Osteocyte (in vitro differentiated cells): ENCODE results near the gene ZBED1. TPM values are rescaled to one million over a fixed set of nuclear protein-coding genes. Genes with fewer than 3 reads are reported as not detected.

Experiments used
- DNase-seq: peaks from one replicate; pipeline ENCODE4 v3.0.0; 2021; ENCODE audit warnings: mixed read lengths; ENCODE audit not compliant: unreplicated experiment; ENCODE audit errors: extremely low spot score
- H3K27ac Mint-ChIP-seq: one replicate; pipeline ENCODE4 v1.8.0; 2021; ENCODE audit warnings: mild to moderate bottlenecking, mixed read lengths; ENCODE audit not compliant: unreplicated experiment
- H3K27me3 Mint-ChIP-seq: one replicate; pipeline ENCODE4 v1.8.0; 2021; ENCODE audit warnings: mixed read lengths; ENCODE audit not compliant: unreplicated experiment
- H3K36me3 Mint-ChIP-seq: one replicate; pipeline ENCODE4 v1.8.0; 2021; ENCODE audit warnings: mixed read lengths; ENCODE audit not compliant: unreplicated experiment
- H3K4me1 Mint-ChIP-seq: one replicate; pipeline ENCODE4 v1.8.0; 2021; ENCODE audit warnings: mixed read lengths; ENCODE audit not compliant: unreplicated experiment
- H3K4me3 Mint-ChIP-seq: one replicate; pipeline ENCODE4 v1.8.0; 2021; ENCODE audit warnings: mild to moderate bottlenecking, moderate library complexity, mixed read lengths; ENCODE audit not compliant: unreplicated experiment
- H3K9me3 Mint-ChIP-seq: one replicate; pipeline ENCODE4 v1.8.0; 2021; ENCODE audit warnings: mixed read lengths; ENCODE audit not compliant: unreplicated experiment
- total RNA-seq: library from RNA; stranded (reverse); gene quantifications from 2 replicates; pipeline ENCODE4 v1.2.1, GENCODE V29; 2021
- TF ChIP-seq, protein P1 (sequence below): fragments of 200-600 bp; sonication (generic); IDR thresholded peaks from 2 replicates; pipeline ENCODE4 v1.5.0; 2021; ENCODE audit warnings: antibody characterized with exemption, mild to moderate bottlenecking, moderate library complexity

Gene ZBED1
- total RNA-seq, 1 donor from 2014 or later = 56.4 TPM

DNA sequence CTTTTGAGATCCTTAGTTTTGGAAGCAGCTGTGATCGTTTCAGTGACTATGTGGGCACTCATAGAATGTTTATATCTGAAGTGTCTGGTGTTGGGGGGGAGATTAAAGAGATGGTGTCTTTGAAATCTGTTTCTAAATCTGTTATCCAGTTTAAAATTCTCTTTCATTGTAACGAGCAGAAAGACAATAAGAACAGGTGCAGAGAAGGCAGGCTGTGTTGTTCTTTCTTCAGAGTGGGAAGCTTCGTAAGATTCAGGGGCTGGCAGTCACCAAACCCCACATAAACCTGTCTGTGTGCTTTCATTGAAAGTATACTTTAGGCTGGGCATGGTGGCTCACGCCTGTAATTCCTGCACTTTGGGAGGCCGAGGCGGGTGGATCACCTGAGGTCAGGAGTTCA lies 16.3 kb upstream of the ZBED1 start:
- DNase-seq = no peak
- TF ChIP-seq, protein P1, sequence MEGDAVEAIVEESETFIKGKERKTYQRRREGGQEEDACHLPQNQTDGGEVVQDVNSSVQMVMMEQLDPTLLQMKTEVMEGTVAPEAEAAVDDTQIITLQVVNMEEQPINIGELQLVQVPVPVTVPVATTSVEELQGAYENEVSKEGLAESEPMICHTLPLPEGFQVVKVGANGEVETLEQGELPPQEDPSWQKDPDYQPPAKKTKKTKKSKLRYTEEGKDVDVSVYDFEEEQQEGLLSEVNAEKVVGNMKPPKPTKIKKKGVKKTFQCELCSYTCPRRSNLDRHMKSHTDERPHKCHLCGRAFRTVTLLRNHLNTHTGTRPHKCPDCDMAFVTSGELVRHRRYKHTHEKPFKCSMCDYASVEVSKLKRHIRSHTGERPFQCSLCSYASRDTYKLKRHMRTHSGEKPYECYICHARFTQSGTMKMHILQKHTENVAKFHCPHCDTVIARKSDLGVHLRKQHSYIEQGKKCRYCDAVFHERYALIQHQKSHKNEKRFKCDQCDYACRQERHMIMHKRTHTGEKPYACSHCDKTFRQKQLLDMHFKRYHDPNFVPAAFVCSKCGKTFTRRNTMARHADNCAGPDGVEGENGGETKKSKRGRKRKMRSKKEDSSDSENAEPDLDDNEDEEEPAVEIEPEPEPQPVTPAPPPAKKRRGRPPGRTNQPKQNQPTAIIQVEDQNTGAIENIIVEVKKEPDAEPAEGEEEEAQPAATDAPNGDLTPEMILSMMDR = no peak
- Mint-ChIP-seq H3K27me3 (peaks cover 35% of the 10 kb centered on the region), H3K9me3 (no peaks in the 10 kb centered on the region), H3K4me1 (no peaks in the 10 kb centered on the region), H3K36me3 (no peaks in the 10 kb centered on the region), H3K4me3 (no peak overlapping the region), H3K27ac (no peak overlapping the region)

DNA sequence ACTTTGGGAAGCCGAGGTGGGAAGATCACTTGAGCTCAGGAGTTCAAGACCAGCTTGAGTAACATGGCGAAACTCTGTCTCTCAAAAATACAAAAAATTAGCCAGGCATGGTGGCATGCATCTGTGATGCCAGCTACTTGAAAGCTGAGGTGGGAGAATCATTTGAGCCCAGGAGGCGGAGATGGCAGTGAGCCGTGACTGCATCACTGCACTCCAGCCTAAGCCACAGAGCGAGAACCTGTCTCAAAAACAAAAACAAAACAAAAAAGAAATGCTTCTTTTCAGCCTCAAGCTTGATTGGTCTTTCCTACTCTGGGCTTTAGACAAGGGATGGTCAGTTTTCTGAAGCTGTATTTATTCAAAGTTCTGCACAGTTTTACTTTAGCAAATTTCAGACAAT lies 15.8 kb upstream of the ZBED1 start:
- no peaks in the 10 kb centered on the region for H3K36me3 Mint-ChIP-seq
- no peak overlapping the region for H3K4me3 Mint-ChIP-seq
- no peak for DNase-seq
- H3K9me3 Mint-ChIP-seq = no peaks in the 10 kb centered on the region
- H3K4me1 Mint-ChIP-seq = no peaks in the 10 kb centered on the region
- TF ChIP-seq, protein P1 = no peak
- peaks cover 39% of the 10 kb centered on the region for H3K27me3 Mint-ChIP-seq
- H3K27ac Mint-ChIP-seq = no peak overlapping the region

GRCh38 chrX:2514131-2514530 lies 13.4 kb upstream of the ZBED1 start:
- no peaks in the 10 kb centered on the region for H3K4me1 Mint-ChIP-seq
- H3K27ac Mint-ChIP-seq = no peak overlapping the region

GRCh38 chrX:2513121-2513664 lies 12.4 kb upstream of the ZBED1 start:
- H3K27ac Mint-ChIP-seq = no peak overlapping the region
- peaks cover 46% of the 10 kb centered on the region for H3K27me3 Mint-ChIP-seq
- H3K4me1 Mint-ChIP-seq = peaks cover 2% of the 10 kb centered on the region
- H3K9me3 Mint-ChIP-seq = no peaks in the 10 kb centered on the region
- no peaks in the 10 kb centered on the region for H3K36me3 Mint-ChIP-seq
- H3K4me3 Mint-ChIP-seq = no peak overlapping the region
- TF ChIP-seq, protein P1 = no peak
- DNase-seq = no peak

More at GRCh38 chrX:2514131-2514530, 13.4 kb upstream of the ZBED1 start:
- Mint-ChIP-seq H3K27me3 (peaks cover 41% of the 10 kb centered on the region), H3K4me3 (no peak overlapping the region), H3K9me3 (no peaks in the 10 kb centered on the region), H3K36me3 (no peaks in the 10 kb centered on the region)
- DNase-seq = no peak
- TF ChIP-seq, protein P1 = no peak

DNA sequence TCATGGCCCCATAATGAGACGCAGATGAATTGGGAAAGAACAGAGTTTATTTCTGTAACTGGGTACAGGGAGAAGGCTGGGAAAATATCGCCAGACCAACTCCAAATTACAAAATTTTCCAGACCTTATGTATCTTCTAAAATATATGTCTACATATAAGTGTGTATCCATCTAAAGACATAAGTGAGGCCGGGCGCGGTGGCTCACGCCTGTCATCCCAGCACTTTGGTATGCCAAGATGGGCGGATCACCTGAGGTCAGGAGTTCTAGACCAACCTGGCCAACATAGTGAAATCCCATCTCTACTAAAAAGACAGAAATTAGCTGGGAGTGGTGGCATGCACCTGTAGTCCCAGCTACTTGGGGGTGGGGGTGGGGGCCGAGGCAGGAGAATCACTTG lies 11.7 kb upstream of the ZBED1 start:
- H3K27me3 Mint-ChIP-seq = peaks cover 41% of the 10 kb centered on the region
- TF ChIP-seq, protein P1 = no peak
- no peak overlapping the region for H3K4me3 Mint-ChIP-seq
- H3K27ac Mint-ChIP-seq = no peak overlapping the region
- H3K9me3 Mint-ChIP-seq = no peaks in the 10 kb centered on the region
- no peaks in the 10 kb centered on the region for H3K36me3 Mint-ChIP-seq
- no peak for DNase-seq
- peaks cover 2% of the 10 kb centered on the region for H3K4me1 Mint-ChIP-seq
